PC-3 (cell line): Measurements from ENCODE around the gene RET. TPM values are rescaled to one million over a fixed set of nuclear protein-coding genes. Genes with fewer than 3 reads are reported as not detected.

Source experiments
- ATAC-seq: fragments of 200-7000 bp; cut with Tn5 transposase; 2 replicates; pipeline ENCODE4 v1.9.1; 2020; ENCODE audit warnings: mild to moderate bottlenecking, moderate library complexity
- BruUV-seq: library from RNA; stranded (reverse); fragments of 400-500 nt; replicated peaks from 2 replicates; lab custom pipeline; 2021; lab: Mats Ljungman, UMichigan
- CTCF ChIA-PET: fragments of 300-600 bp; sonication (Branson Sonifier 250); formaldehyde crosslinking; loops from one replicate; lab custom pipeline; 2022; ENCODE audit warnings: antibody characterized with exemption; lab: Charles Lee
- POLR2A ChIA-PET: fragments of 300-600 bp; sonication (Branson Sonifier 250); formaldehyde crosslinking; loops from one replicate; lab custom pipeline; 2022; ENCODE audit warnings: antibody characterized with exemption; ENCODE audit not compliant: unreplicated experiment; lab: Charles Lee
- DNase-seq: peaks from one replicate; pipeline ENCODE4 v3.0.0-alpha.2; 2015
- H2AFZ ChIP-seq: fragments of 300-600 bp; sonication (generic); 2 replicates; pipeline ENCODE4 v1.6.0; 2016; ENCODE audit warnings: antibody characterized with exemption, low read length
- H3F3A ChIP-seq: fragments of 300-600 bp; sonication (generic); one replicate; pipeline ENCODE4 v1.6.0; 2017; ENCODE audit warnings: antibody characterized with exemption, low read length, control low read depth, mild to moderate bottlenecking; ENCODE audit not compliant: unreplicated experiment
- H3K27ac ChIP-seq: fragments of 300-600 bp; sonication (generic); 2 replicates; pipeline ENCODE4 v1.5.1; 2016; ENCODE audit warnings: mild to moderate bottlenecking, low read length
- H3K27me3 ChIP-seq: fragments of 300-600 bp; sonication (generic); 2 replicates; pipeline ENCODE4 v1.6.1; 2016; ENCODE audit warnings: low read length, mixed read lengths
- H3K36me3 ChIP-seq: fragments of 300-600 bp; sonication (generic); 2 replicates; pipeline ENCODE4 v1.6.1; 2016; ENCODE audit warnings: low read depth, mixed run types, low read length, mixed read lengths
- H3K4me1 ChIP-seq: fragments of 300-600 bp; sonication (generic); 2 replicates; pipeline ENCODE4 v1.5.1; 2016; ENCODE audit warnings: low read length; ENCODE audit not compliant: insufficient read depth
- H3K4me2 ChIP-seq: fragments of 300-600 bp; sonication (generic); 2 replicates; pipeline ENCODE4 v1.6.0; 2016; ENCODE audit warnings: low read length
- H3K4me3 ChIP-seq: fragments of 300-600 bp; sonication (generic); 2 replicates; pipeline ENCODE4 v1.5.1; 2016; ENCODE audit warnings: mild to moderate bottlenecking, low read length, mixed read lengths
- H3K79me2 ChIP-seq: fragments of 300-600 bp; sonication (generic); 2 replicates; pipeline ENCODE4 v1.6.1; 2017; ENCODE audit warnings: low read length, mixed read lengths
- H3K9ac ChIP-seq: fragments of 300-600 bp; sonication (generic); 2 replicates; pipeline ENCODE4 v1.6.0; 2016; ENCODE audit warnings: mild to moderate bottlenecking, low read length
- H3K9me2 ChIP-seq: fragments of 300-600 bp; sonication (generic); replicated peaks from 2 replicates; pipeline ENCODE4 v1.6.1; 2016; ENCODE audit warnings: mixed run types, low read length, mixed read lengths
- H3K9me3 ChIP-seq: fragments of 300-600 bp; sonication (generic); 2 replicates; pipeline ENCODE4 v1.6.1; 2016; ENCODE audit warnings: low read length, mixed read lengths
- H4K20me1 ChIP-seq: fragments of 300-600 bp; sonication (generic); 2 replicates; pipeline ENCODE4 v1.6.1; 2016; ENCODE audit warnings: low read length, mixed read lengths
- EZH2 ChIP-seq: fragments of 300-600 bp; sonication (generic); IDR thresholded peaks from one replicate; pipeline ENCODE4 v1.6.1; 2017; ENCODE audit warnings: antibody characterized with exemption, mild to moderate bottlenecking, low read length; ENCODE audit not compliant: unreplicated experiment
- EZH2phosphoT487 ChIP-seq: fragments of 300-600 bp; sonication (generic); IDR thresholded peaks from 2 replicates; pipeline ENCODE4 v1.6.1; 2018; ENCODE audit warnings: mild to moderate bottlenecking, antibody characterized with exemption, low read length, borderline replicate concordance
- intact Hi-C: fragments of 100-400 bp; cut with micrococcal nuclease; formaldehyde crosslinking; loops from 2 replicates; pipeline ENCODE4 v1.9.0; 2023
- total RNA-seq: library from RNA; depleted of rRNA; stranded (reverse); fragments of >200 nt; gene quantifications from 2 replicates; pipeline ENCODE4 v1.2.3, GENCODE V29; 2014
- TF ChIP-seq, protein P1 (sequence below): fragments of 300-600 bp; sonication (generic); conservative IDR thresholded peaks from 2 replicates; pipeline ENCODE4 v1.5.1; 2017; ENCODE audit warnings: antibody characterized with exemption, low read depth, mild to moderate bottlenecking, low read length

RET gene
- total RNA-seq, 1 experiment from 2014 or later = not detected

GRCh38 chr10:43047288-43047970 lies 29.4 kb upstream of the RET start:
- H2AFZ ChIP-seq = no peak overlapping the region
- no peak for ATAC-seq
- H3K4me3 ChIP-seq = no peak overlapping the region
- no peaks in the 10 kb centered on the region for H3K9me2 ChIP-seq
- CTCF ChIA-PET = no interaction called here
- no peaks in the 10 kb centered on the region for H3F3A ChIP-seq
- H4K20me1 ChIP-seq = no peaks in the 10 kb centered on the region
- H3K27me3 ChIP-seq = peaks cover 23% of the 10 kb centered on the region
- no TSS peak for BruUV-seq
- no peaks in the 10 kb centered on the region for H3K79me2 ChIP-seq
- no peak for TF ChIP-seq EZH2
- TF ChIP-seq EZH2phosphoT487 = no peak
- TF ChIP-seq, protein P1, sequence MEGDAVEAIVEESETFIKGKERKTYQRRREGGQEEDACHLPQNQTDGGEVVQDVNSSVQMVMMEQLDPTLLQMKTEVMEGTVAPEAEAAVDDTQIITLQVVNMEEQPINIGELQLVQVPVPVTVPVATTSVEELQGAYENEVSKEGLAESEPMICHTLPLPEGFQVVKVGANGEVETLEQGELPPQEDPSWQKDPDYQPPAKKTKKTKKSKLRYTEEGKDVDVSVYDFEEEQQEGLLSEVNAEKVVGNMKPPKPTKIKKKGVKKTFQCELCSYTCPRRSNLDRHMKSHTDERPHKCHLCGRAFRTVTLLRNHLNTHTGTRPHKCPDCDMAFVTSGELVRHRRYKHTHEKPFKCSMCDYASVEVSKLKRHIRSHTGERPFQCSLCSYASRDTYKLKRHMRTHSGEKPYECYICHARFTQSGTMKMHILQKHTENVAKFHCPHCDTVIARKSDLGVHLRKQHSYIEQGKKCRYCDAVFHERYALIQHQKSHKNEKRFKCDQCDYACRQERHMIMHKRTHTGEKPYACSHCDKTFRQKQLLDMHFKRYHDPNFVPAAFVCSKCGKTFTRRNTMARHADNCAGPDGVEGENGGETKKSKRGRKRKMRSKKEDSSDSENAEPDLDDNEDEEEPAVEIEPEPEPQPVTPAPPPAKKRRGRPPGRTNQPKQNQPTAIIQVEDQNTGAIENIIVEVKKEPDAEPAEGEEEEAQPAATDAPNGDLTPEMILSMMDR = no peak
- no peak for DNase-seq
- H3K9ac ChIP-seq = no peak overlapping the region
- POLR2A ChIA-PET = no interaction called here
- no peak overlapping the region for H3K27ac ChIP-seq
- H3K9me3 ChIP-seq = no peaks in the 10 kb centered on the region
- H3K4me1 ChIP-seq = no peaks in the 10 kb centered on the region
- H3K4me2 ChIP-seq = no peak overlapping the region
- no peaks in the 10 kb centered on the region for H3K36me3 ChIP-seq
- intact Hi-C loops = no loop called here

DNA sequence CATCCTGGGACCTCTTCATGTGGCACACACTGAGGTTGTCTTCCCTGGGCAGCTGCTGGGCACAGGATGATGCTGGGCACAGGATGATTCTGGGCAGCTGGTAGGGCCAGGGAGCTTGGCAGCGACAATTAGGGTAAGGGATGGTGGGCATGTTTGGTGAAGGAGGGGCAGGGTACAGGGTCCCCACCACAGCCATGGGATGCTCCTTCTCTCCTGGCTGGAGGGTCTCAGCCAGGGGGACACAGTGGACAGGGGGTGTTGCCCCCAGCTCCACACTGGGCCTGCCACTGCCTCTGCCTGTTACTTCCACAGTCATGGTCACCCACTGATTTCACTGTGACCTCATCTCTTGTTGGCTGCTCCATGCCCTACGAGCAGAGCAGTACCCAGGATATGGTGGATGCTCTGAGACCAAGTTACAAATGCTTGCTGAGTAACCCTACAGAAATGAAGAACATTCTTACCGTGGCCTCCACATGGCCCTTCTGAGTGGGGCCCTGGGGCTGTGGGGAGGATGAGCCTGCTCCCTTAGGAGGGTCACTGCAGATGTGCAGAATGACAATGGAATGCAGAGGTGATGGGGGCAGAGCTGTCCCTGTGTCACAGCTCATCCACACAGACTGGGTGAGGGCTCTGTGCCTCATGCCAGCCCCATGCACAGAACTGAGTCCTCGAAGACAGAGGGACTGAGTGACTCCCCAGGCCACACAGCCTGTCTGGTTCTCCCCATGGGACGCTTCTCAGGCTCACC lies 28.4 kb upstream of the RET start:
- ChIA-PET POLR2A (no interaction called here), CTCF (no interaction called here)
- peaks cover 33% of the 10 kb centered on the region for H3K27me3 ChIP-seq
- no peak overlapping the region for H3K4me2 ChIP-seq
- H3K27ac ChIP-seq = no peak overlapping the region
- no peaks in the 10 kb centered on the region for H3K9me3 ChIP-seq
- no peak overlapping the region for H2AFZ ChIP-seq
- no peaks in the 10 kb centered on the region for H3K4me1 ChIP-seq
- H3K36me3 ChIP-seq = no peaks in the 10 kb centered on the region
- TF ChIP-seq, protein P1 = no peak
- no peak for TF ChIP-seq EZH2phosphoT487
- no peak for TF ChIP-seq EZH2
- no peak for ATAC-seq
- DNase-seq = no peak
- intact Hi-C loops = loop anchor here (2.0 kb wide), 1 partner anchor 62 kb away; no protein-coding TSS in a partner anchor
- no peaks in the 10 kb centered on the region for H4K20me1 ChIP-seq
- H3F3A ChIP-seq = no peaks in the 10 kb centered on the region
- no peak overlapping the region for H3K9ac ChIP-seq
- H3K9me2 ChIP-seq = no peaks in the 10 kb centered on the region
- no peak overlapping the region for H3K4me3 ChIP-seq
- BruUV-seq = no TSS peak
- H3K79me2 ChIP-seq = no peaks in the 10 kb centered on the region
